ENCODE data around the gene SLC7A4. TPM values are rescaled to one million over a fixed set of nuclear protein-coding genes. Genes with fewer than 3 reads are reported as not detected.

Gene SLC7A4
- polyA plus RNA-seq, 1 donor from 2014 or later, result not detected

DNA sequence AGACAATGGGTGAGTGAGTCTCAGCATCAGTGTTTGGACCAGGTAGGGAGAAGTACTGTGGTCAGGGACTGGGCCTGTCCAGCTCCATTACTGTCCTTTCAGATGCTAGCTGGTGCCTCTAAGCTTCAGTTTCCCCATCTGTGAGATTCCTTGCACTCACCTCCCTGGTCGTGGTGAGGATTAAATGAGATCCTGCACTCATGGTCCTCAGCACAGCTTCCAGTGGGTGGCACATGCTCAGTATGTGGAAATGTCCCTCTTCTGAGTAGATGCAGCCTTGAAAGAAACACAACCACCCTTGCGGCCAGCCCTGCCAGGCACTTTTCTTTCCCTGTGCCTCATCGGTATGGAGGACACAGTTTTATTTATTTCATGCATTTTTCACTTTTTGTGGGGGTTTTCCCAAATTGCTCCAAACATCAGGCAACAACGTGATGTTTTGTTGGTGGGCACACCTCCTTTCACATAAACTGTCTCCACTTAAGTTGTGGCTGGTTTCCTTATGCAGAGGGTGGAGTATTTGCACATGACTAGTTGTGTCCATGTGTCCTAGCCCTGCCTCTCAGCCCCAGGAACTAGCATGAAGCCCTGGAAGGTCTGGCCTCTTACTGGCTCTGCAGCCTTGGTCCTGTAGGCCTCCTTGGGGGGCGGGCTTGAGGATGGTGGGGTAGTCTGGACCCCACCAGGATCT, 49.1 kb downstream of the SLC7A4 start:
- Histone ChIP-seq H3F3A (ENCODE audit: insufficient read depth, low read length, poor library complexity, severe bottlenecking) (no peaks in the 10 kb centered on the region), H3K27ac (ENCODE audit: low read length) (no peak overlapping the region), H3K9ac (ENCODE audit: low read length) (peak overlapping the region; percentile 83)

DNA sequence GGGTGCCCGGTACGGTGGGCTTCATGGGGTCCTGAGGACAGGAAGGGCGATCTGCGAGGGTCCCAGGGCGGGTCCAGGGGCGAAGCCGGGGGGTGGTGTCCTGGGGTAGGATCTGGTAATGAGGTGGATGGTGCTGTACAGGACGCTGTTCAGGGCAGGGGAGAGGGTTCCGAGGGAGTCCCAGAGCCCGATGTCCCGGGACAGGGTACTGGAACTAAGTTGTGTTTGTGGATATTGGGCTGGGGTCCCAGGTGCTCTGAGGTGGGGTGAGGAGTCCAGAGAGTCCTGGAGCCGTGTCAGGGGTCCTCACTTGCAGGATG, 49.8 kb downstream of the SLC7A4 start:
- Histone ChIP-seq H3K36me3 (ENCODE audit: insufficient read depth, low read length) (no peaks in the 10 kb centered on the region), H3K4me2 (ENCODE audit: low read length) (peak overlapping the region; percentile 84), H3K27me3 (ENCODE audit: insufficient read depth, low read depth, low read length) (no peaks in the 10 kb centered on the region), H3K4me3 (ENCODE audit: low read length) (peak overlapping the region; percentile 98), H3F3A (ENCODE audit: insufficient read depth, low read length, poor library complexity, severe bottlenecking) (no peaks in the 10 kb centered on the region), H3K9me2 (ENCODE audit: insufficient read depth, low read length) (no peaks in the 10 kb centered on the region), H3K9me3 (ENCODE audit: low read length) (no peaks in the 10 kb centered on the region), H2AFZ (ENCODE audit: low read depth, low read length) (peak overlapping the region; percentile 81), H3K79me2 (replicated peaks; ENCODE audit: insufficient read depth, low read length) (no peaks in the 10 kb centered on the region), H3K27ac (ENCODE audit: low read length) (peak overlapping the region; percentile 90), H3K9ac (ENCODE audit: low read length) (peak overlapping the region; percentile 83), H4K20me1 (ENCODE audit: insufficient read depth) (no peaks in the 10 kb centered on the region)
- TF ChIP-seq MXI1 (conservative IDR thresholded peaks at IDR 0.05; ENCODE audit: poor library complexity, severe bottlenecking) (no peak), EP300 (conservative IDR thresholded peaks at IDR 0.05; ENCODE audit: poor library complexity, severe bottlenecking) (no peak), SMC3 (conservative IDR thresholded peaks at IDR 0.05; ENCODE audit: poor library complexity) (no peak), TAF1 (IDR thresholded peaks at IDR 0.05; ENCODE audit: low read depth) (no peak), EZH2 (IDR thresholded peaks at IDR 0.05; ENCODE audit: borderline replicate concordance, insufficient read depth, low read length, poor library complexity, severe bottlenecking) (no peak), RAD21 (conservative IDR thresholded peaks at IDR 0.05) (no peak)
- TF ChIP-seq, protein P1, sequence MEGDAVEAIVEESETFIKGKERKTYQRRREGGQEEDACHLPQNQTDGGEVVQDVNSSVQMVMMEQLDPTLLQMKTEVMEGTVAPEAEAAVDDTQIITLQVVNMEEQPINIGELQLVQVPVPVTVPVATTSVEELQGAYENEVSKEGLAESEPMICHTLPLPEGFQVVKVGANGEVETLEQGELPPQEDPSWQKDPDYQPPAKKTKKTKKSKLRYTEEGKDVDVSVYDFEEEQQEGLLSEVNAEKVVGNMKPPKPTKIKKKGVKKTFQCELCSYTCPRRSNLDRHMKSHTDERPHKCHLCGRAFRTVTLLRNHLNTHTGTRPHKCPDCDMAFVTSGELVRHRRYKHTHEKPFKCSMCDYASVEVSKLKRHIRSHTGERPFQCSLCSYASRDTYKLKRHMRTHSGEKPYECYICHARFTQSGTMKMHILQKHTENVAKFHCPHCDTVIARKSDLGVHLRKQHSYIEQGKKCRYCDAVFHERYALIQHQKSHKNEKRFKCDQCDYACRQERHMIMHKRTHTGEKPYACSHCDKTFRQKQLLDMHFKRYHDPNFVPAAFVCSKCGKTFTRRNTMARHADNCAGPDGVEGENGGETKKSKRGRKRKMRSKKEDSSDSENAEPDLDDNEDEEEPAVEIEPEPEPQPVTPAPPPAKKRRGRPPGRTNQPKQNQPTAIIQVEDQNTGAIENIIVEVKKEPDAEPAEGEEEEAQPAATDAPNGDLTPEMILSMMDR (IDR thresholded peaks at IDR 0.05; ENCODE audit: poor library complexity, severe bottlenecking), result no peak

More for the DNA sequence above, 49.1 kb downstream of the SLC7A4 start:
- no peak overlapping the region for H2AFZ ChIP-seq (ENCODE audit: low read depth, low read length)
- H3K9me2 ChIP-seq (ENCODE audit: insufficient read depth, low read length), result no peaks in the 10 kb centered on the region
- peak overlapping the region; percentile 98 for H3K4me3 ChIP-seq (ENCODE audit: low read length)
- no peaks in the 10 kb centered on the region for H3K79me2 ChIP-seq (replicated peaks; ENCODE audit: insufficient read depth, low read length)
- H3K4me2 ChIP-seq (ENCODE audit: low read length), result peak overlapping the region; percentile 84
- no peaks in the 10 kb centered on the region for H3K9me3 ChIP-seq (ENCODE audit: low read length)
- H4K20me1 ChIP-seq (ENCODE audit: insufficient read depth), result no peaks in the 10 kb centered on the region
- H3K27me3 ChIP-seq (ENCODE audit: insufficient read depth, low read depth, low read length), result no peaks in the 10 kb centered on the region
- TF ChIP-seq RAD21 (conservative IDR thresholded peaks at IDR 0.05) (no peak), EP300 (conservative IDR thresholded peaks at IDR 0.05; ENCODE audit: poor library complexity, severe bottlenecking) (no peak), POLR2AphosphoS5 (IDR thresholded peaks at IDR 0.05) (no peak), TAF1 (IDR thresholded peaks at IDR 0.05; ENCODE audit: low read depth) (no peak), MXI1 (conservative IDR thresholded peaks at IDR 0.05; ENCODE audit: poor library complexity, severe bottlenecking) (no peak), SMC3 (conservative IDR thresholded peaks at IDR 0.05; ENCODE audit: poor library complexity) (no peak), EZH2 (IDR thresholded peaks at IDR 0.05; ENCODE audit: borderline replicate concordance, insufficient read depth, low read length, poor library complexity, severe bottlenecking) (no peak)
- TF ChIP-seq, protein P1 (IDR thresholded peaks at IDR 0.05; ENCODE audit: poor library complexity, severe bottlenecking), result no peak
- TF ChIP-seq, protein P2, sequence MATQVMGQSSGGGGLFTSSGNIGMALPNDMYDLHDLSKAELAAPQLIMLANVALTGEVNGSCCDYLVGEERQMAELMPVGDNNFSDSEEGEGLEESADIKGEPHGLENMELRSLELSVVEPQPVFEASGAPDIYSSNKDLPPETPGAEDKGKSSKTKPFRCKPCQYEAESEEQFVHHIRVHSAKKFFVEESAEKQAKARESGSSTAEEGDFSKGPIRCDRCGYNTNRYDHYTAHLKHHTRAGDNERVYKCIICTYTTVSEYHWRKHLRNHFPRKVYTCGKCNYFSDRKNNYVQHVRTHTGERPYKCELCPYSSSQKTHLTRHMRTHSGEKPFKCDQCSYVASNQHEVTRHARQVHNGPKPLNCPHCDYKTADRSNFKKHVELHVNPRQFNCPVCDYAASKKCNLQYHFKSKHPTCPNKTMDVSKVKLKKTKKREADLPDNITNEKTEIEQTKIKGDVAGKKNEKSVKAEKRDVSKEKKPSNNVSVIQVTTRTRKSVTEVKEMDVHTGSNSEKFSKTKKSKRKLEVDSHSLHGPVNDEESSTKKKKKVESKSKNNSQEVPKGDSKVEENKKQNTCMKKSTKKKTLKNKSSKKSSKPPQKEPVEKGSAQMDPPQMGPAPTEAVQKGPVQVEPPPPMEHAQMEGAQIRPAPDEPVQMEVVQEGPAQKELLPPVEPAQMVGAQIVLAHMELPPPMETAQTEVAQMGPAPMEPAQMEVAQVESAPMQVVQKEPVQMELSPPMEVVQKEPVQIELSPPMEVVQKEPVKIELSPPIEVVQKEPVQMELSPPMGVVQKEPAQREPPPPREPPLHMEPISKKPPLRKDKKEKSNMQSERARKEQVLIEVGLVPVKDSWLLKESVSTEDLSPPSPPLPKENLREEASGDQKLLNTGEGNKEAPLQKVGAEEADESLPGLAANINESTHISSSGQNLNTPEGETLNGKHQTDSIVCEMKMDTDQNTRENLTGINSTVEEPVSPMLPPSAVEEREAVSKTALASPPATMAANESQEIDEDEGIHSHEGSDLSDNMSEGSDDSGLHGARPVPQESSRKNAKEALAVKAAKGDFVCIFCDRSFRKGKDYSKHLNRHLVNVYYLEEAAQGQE (IDR thresholded peaks at IDR 0.05; ENCODE audit: borderline replicate concordance), result no peak
- no peaks in the 10 kb centered on the region for H3K36me3 ChIP-seq (ENCODE audit: insufficient read depth, low read length)
